OCI-LY7 (cell line): ENCODE measurements around the gene FRMPD4.

Experiments
- CTCF ChIP-seq: fragments of 200-600 bp; sonication (generic); conservative IDR thresholded peaks from 2 replicates; pipeline ENCODE4 v1.5.1; 2014; ENCODE audit warnings: mild to moderate bottlenecking, antibody characterized with exemption, low read length, moderate library complexity, mixed read lengths
- EZH2phosphoT487 ChIP-seq: fragments of 200-600 bp; sonication (generic); IDR thresholded peaks from 2 replicates; pipeline ENCODE4 v1.6.1; 2018; ENCODE audit warnings: low read depth, borderline replicate concordance, mild to moderate bottlenecking, mixed run types, antibody characterized with exemption, low read length, moderate library complexity, mixed read lengths

GRCh38 chrX:12452268-12452667 lies 314.0 kb downstream of the FRMPD4 start:
- no peak for TF ChIP-seq CTCF
- TF ChIP-seq EZH2phosphoT487, result no peak
